ENCODE data around the gene SEMA4B.

Gene SEMA4B

GRCh38 chr15:90203922-90204321 lies 2.8 kb downstream of the SEMA4B start:
- in situ Hi-C loops (cut with MboI; ENCODE audit: low sequenced_read_pairs): no loop called here

GRCh38 chr15:90205050-90205848 lies 4.1 kb downstream of the SEMA4B start:
- in situ Hi-C loops (cut with MboI; ENCODE audit: low sequenced_read_pairs): no loop called here

GRCh38 chr15:90205886-90206285 lies 4.8 kb downstream of the SEMA4B start:
- in situ Hi-C loops (cut with MboI; ENCODE audit: low sequenced_read_pairs): no loop called here

- in situ Hi-C loops (cut with MboI; ENCODE audit: low sequenced_read_pairs): no loop called here
Observed at GRCh38 chr15:90207252-90207651, 6.1 kb downstream of the SEMA4B start.

- in situ Hi-C loops (cut with MboI; ENCODE audit: low sequenced_read_pairs): no loop called here
Observed at GRCh38 chr15:90208356-90208755, 7.2 kb downstream of the SEMA4B start.

GRCh38 chr15:90209591-90209990 lies 8.5 kb downstream of the SEMA4B start:
- in situ Hi-C loops (cut with MboI; ENCODE audit: low sequenced_read_pairs): no loop called here

GRCh38 chr15:90210593-90210992 lies 9.5 kb downstream of the SEMA4B start:
- in situ Hi-C loops (cut with MboI; ENCODE audit: low sequenced_read_pairs): no loop called here

- in situ Hi-C loops (cut with MboI; ENCODE audit: low sequenced_read_pairs): no loop called here
Observed at GRCh38 chr15:90211009-90211408, 9.9 kb downstream of the SEMA4B start.

- in situ Hi-C loops (cut with MboI; ENCODE audit: low sequenced_read_pairs): no loop called here
Observed at GRCh38 chr15:90211440-90212143, 10.5 kb downstream of the SEMA4B start.

GRCh38 chr15:90212221-90213098 lies 11.3 kb downstream of the SEMA4B start:
- in situ Hi-C loops (cut with MboI; ENCODE audit: low sequenced_read_pairs): no loop called here

GRCh38 chr15:90213122-90213817 lies 12.1 kb downstream of the SEMA4B start:
- in situ Hi-C loops (cut with MboI; ENCODE audit: low sequenced_read_pairs): no loop called here

GRCh38 chr15:90213818-90214204 lies 12.7 kb downstream of the SEMA4B start:
- in situ Hi-C loops (cut with MboI; ENCODE audit: low sequenced_read_pairs): no loop called here

GRCh38 chr15:90214553-90215196 lies 13.5 kb downstream of the SEMA4B start:
- in situ Hi-C loops (cut with MboI; ENCODE audit: low sequenced_read_pairs): no loop called here

- in situ Hi-C loops (cut with MboI; ENCODE audit: low sequenced_read_pairs): no loop called here
Observed at GRCh38 chr15:90217671-90218394, 16.7 kb downstream of the SEMA4B start.

- in situ Hi-C loops (cut with MboI; ENCODE audit: low sequenced_read_pairs): loop anchor here (10.0 kb wide), 1 partner anchor 55 kb away; no protein-coding TSS in a partner anchor
Observed at GRCh38 chr15:90219421-90220141, 18.5 kb downstream of the SEMA4B start.

- in situ Hi-C loops (cut with MboI; ENCODE audit: low sequenced_read_pairs): loop anchor here (10.0 kb wide), 1 partner anchor 57 kb away; no protein-coding TSS in a partner anchor
Observed at GRCh38 chr15:90221246-90221900, 20.2 kb downstream of the SEMA4B start.

- in situ Hi-C loops (cut with MboI; ENCODE audit: low sequenced_read_pairs): loop anchor here (10.0 kb wide), 1 partner anchor 58 kb away; no protein-coding TSS in a partner anchor
Observed at GRCh38 chr15:90222547-90222946, 21.4 kb downstream of the SEMA4B start.
